ENCODE results near the gene MYCN. TPM values are rescaled to one million over a fixed set of nuclear protein-coding genes. Genes with fewer than 3 reads are reported as not detected.

The MYCN gene
- total and polyA plus RNA-seq, 2 of the 8 experiments (the other 6 are each of a cell fraction or from before 2014, with no cell fraction given): 87.8 to 137 TPM

- TF ChIP-seq USF2 (IDR thresholded peaks at IDR 0.05; ENCODE audit: low read length) (no peak), PHF8 (conservative IDR thresholded peaks at IDR 0.05; ENCODE audit: low read depth, low read length) (no peak), SIX5 (IDR thresholded peaks at IDR 0.05; ENCODE audit: low read depth, low read length) (no peak), SIN3A (conservative IDR thresholded peaks at IDR 0.05 in 1 of 2, IDR thresholded peaks at IDR 0.05 in 1 of 2; ENCODE audit: low read depth in 1 of 2, low read length in 2 of 2) (no peak), MAFK (IDR thresholded peaks at IDR 0.05; ENCODE audit: low read depth, low read length) (no peak)
These were observed 14.1 kb upstream of the MYCN start (continued) for GRCh38 chr2:15926252-15926651.
